ENCODE data around the gene ERCC6. TPM values are rescaled to one million over a fixed set of nuclear protein-coding genes. Genes with fewer than 3 reads are reported as not detected.
A peak's percentile ranks its signal among the peaks of the same experiment; 100 is the strongest.

The ERCC6 gene
- 13.2 TPM for polyA plus RNA-seq
- long read RNA-seq, donor 1 = 0 reads
- long read RNA-seq, donor 2, partial matches to known transcripts = 0 of 2 reads
- long read RNA-seq, donor 2, other reads (novel, unspliced or antisense) = 0 of 2 reads
- long read RNA-seq, donor 3 = 0 reads
- long read RNA-seq, donor 4 = 0 reads
- long read RNA-seq, donor 5 = 0 reads
- long read RNA-seq, donor 6, partial matches to known transcripts = 0 of 4 reads
- long read RNA-seq, donor 6, other reads (novel, unspliced or antisense) = 0 of 4 reads
- long read RNA-seq, donor 7 = 0 reads
- long read RNA-seq, donor 8, partial matches to known transcripts = 0 of 3 reads
- long read RNA-seq, donor 8, other reads (novel, unspliced or antisense) = 0 of 3 reads
- long read RNA-seq, donor 9, partial matches to known transcripts = 0 of 1 reads
- long read RNA-seq, donor 9, other reads (novel, unspliced or antisense) = 0 of 1 reads
- long read RNA-seq, donor 10, partial matches to known transcripts = 0 of 3 reads
- long read RNA-seq, donor 10, other reads (novel, unspliced or antisense) = 0 of 3 reads
- long read RNA-seq, donor 11, partial matches to known transcripts = 0 of 3 reads
- long read RNA-seq, donor 11, other reads (novel, unspliced or antisense) = 0 of 3 reads

GRCh38 chr10:49538381-49539319 lies at the start of gene ERCC6:
Gene ERCC6 (minus strand): TSS chr10:49539121.
- H3K4me1 ChIP-seq (ENCODE audit: control insufficient read depth, insufficient read depth, low read length) = no peaks in the 10 kb centered on the region
- peak within 1 kb of the TSS; percentile 66 for H3K27ac ChIP-seq (ENCODE audit: low read length)
- H3K4me3 ChIP-seq (ENCODE audit: low read length) = peak within 1 kb of the TSS; percentile 80
- no peaks in the 10 kb centered on the region for H3K9me3 ChIP-seq (ENCODE audit: control insufficient read depth, low read depth, low read length)
- WGBS (ENCODE audit: insufficient coverage, low lambda C conversion rate) = no CpG with 5 or more reads among the region's 75 CpGs
- DNase-seq = peak; percentile 98
- peaks cover 7% of the 10 kb centered on the region for H3K27me3 ChIP-seq (ENCODE audit: control insufficient read depth, insufficient read depth, low read length)
- peaks cover 4% of the 10 kb centered on the region for H3K36me3 ChIP-seq (ENCODE audit: control insufficient read depth, insufficient read depth, low read length)

GRCh38 chr10:49587981-49588380 lies 49.1 kb upstream of the ERCC6 start:
- 86% methylated on average over 1 of the region's 4 CpGs for WGBS (ENCODE audit: insufficient coverage, low lambda C conversion rate)
- no peak overlapping the region for H3K4me3 ChIP-seq (ENCODE audit: low read length)
- H3K9me3 ChIP-seq (ENCODE audit: control insufficient read depth, low read depth, low read length) = no peaks in the 10 kb centered on the region
- H3K27ac ChIP-seq (ENCODE audit: low read length) = no peak overlapping the region
- no peaks in the 10 kb centered on the region for H3K36me3 ChIP-seq (ENCODE audit: control insufficient read depth, insufficient read depth, low read length)
- no peak for DNase-seq
- no peaks in the 10 kb centered on the region for H3K4me1 ChIP-seq (ENCODE audit: control insufficient read depth, insufficient read depth, low read length)
- peaks cover 6% of the 10 kb centered on the region for H3K27me3 ChIP-seq (ENCODE audit: control insufficient read depth, insufficient read depth, low read length)

DNA sequence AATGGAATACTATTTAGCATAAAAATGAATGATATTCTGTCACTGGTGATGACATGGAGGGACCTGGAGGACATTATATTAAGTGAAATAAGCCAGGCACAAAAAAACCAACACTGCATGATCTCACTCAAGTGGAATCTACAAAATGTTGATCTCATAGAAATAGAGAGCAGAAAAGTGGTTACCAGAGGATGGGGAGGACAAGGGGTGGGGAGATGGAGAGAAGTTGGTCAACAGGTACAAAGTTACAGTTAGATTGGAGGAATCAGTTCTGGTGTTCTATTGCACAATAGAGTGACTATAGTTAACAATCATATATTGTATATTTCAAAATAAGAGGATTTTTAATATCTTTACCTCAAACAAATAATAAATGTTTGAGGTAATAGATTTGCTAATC lies 46.5 kb upstream of the ERCC6 start:
- DNase-seq = no peak
- Histone ChIP-seq H3K9me3 (ENCODE audit: control insufficient read depth, low read depth, low read length) (no peaks in the 10 kb centered on the region), H3K36me3 (ENCODE audit: control insufficient read depth, insufficient read depth, low read length) (no peaks in the 10 kb centered on the region), H3K4me1 (ENCODE audit: control insufficient read depth, insufficient read depth, low read length) (no peaks in the 10 kb centered on the region), H3K27me3 (ENCODE audit: control insufficient read depth, insufficient read depth, low read length) (peaks cover 4% of the 10 kb centered on the region), H3K27ac (ENCODE audit: low read length) (no peak overlapping the region), H3K4me3 (ENCODE audit: low read length) (no peak overlapping the region)

- Histone ChIP-seq H3K36me3 (ENCODE audit: control insufficient read depth, insufficient read depth, low read length) (no peaks in the 10 kb centered on the region), H3K4me3 (ENCODE audit: low read length) (no peak overlapping the region), H3K4me1 (ENCODE audit: control insufficient read depth, insufficient read depth, low read length) (no peaks in the 10 kb centered on the region), H3K9me3 (ENCODE audit: control insufficient read depth, low read depth, low read length) (no peaks in the 10 kb centered on the region), H3K27me3 (ENCODE audit: control insufficient read depth, insufficient read depth, low read length) (no peaks in the 10 kb centered on the region), H3K27ac (ENCODE audit: low read length) (no peak overlapping the region)
- WGBS (ENCODE audit: insufficient coverage, low lambda C conversion rate) = no CpG with 5 or more reads among the region's 2 CpGs
- DNase-seq = no peak
Measured at GRCh38 chr10:49579621-49580020, 40.7 kb upstream of the ERCC6 start.

GRCh38 chr10:49578392-49578791 lies 39.5 kb upstream of the ERCC6 start:
- H3K4me3 ChIP-seq (ENCODE audit: low read length) = no peak overlapping the region
- H3K36me3 ChIP-seq (ENCODE audit: control insufficient read depth, insufficient read depth, low read length) = no peaks in the 10 kb centered on the region
- H3K27me3 ChIP-seq (ENCODE audit: control insufficient read depth, insufficient read depth, low read length) = no peaks in the 10 kb centered on the region
- H3K9me3 ChIP-seq (ENCODE audit: control insufficient read depth, low read depth, low read length) = no peaks in the 10 kb centered on the region
- DNase-seq = no peak
- no peaks in the 10 kb centered on the region for H3K4me1 ChIP-seq (ENCODE audit: control insufficient read depth, insufficient read depth, low read length)
- no CpG with 5 or more reads among the region's 3 CpGs for WGBS (ENCODE audit: insufficient coverage, low lambda C conversion rate)
- no peak overlapping the region for H3K27ac ChIP-seq (ENCODE audit: low read length)

GRCh38 chr10:49577182-49577925 lies 38.4 kb upstream of the ERCC6 start:
- no peaks in the 10 kb centered on the region for H3K36me3 ChIP-seq (ENCODE audit: control insufficient read depth, insufficient read depth, low read length)
- peaks cover 3% of the 10 kb centered on the region for H3K27me3 ChIP-seq (ENCODE audit: control insufficient read depth, insufficient read depth, low read length)
- WGBS (ENCODE audit: insufficient coverage, low lambda C conversion rate) = no CpG with 5 or more reads among the region's 2 CpGs
- H3K4me3 ChIP-seq (ENCODE audit: low read length) = no peak overlapping the region
- no peaks in the 10 kb centered on the region for H3K4me1 ChIP-seq (ENCODE audit: control insufficient read depth, insufficient read depth, low read length)
- H3K27ac ChIP-seq (ENCODE audit: low read length) = no peak overlapping the region
- no peaks in the 10 kb centered on the region for H3K9me3 ChIP-seq (ENCODE audit: control insufficient read depth, low read depth, low read length)
- no peak for DNase-seq

DNA sequence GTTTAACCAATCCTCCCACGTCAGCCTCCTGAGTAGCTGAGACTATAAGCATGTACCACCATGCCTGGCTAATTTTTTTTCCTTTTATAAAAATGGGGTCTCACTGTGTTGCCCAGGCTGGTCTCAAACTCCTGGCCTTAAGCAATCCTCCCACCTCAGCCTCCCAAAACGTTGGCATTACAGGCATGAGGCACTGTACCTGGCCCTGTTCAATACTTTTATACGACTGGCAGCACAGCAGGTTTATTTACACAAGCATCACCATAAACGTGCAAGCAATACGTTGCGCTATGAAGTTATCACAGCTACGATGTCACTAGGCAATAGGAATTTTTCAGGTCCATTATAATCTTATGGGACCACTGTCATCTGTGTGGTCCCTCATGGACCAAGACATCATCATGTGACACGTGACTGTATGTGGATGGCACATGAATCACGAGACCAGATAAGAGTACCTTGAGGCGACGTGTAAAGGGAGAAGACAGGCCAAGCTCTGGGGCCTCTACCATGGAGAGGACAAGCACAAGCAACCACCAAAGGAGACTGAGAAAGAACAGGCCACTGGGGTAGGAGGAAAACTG lies 36.7 kb upstream of the ERCC6 start:
- Histone ChIP-seq H3K9me3 (ENCODE audit: control insufficient read depth, low read depth, low read length) (no peaks in the 10 kb centered on the region), H3K4me1 (ENCODE audit: control insufficient read depth, insufficient read depth, low read length) (no peaks in the 10 kb centered on the region), H3K27ac (ENCODE audit: low read length) (no peak overlapping the region), H3K4me3 (ENCODE audit: low read length) (no peak overlapping the region), H3K36me3 (ENCODE audit: control insufficient read depth, insufficient read depth, low read length) (no peaks in the 10 kb centered on the region), H3K27me3 (ENCODE audit: control insufficient read depth, insufficient read depth, low read length) (peaks cover 4% of the 10 kb centered on the region)
- 100% methylated on average over 1 of the region's 11 CpGs for WGBS (ENCODE audit: insufficient coverage, low lambda C conversion rate)
- DNase-seq = no peak

- Histone ChIP-seq H3K4me3 (ENCODE audit: low read length) (no peak overlapping the region), H3K27ac (ENCODE audit: low read length) (no peak overlapping the region), H3K4me1 (ENCODE audit: control insufficient read depth, insufficient read depth, low read length) (no peaks in the 10 kb centered on the region), H3K27me3 (ENCODE audit: control insufficient read depth, insufficient read depth, low read length) (peaks cover 9% of the 10 kb centered on the region), H3K9me3 (ENCODE audit: control insufficient read depth, low read depth, low read length) (no peaks in the 10 kb centered on the region), H3K36me3 (ENCODE audit: control insufficient read depth, insufficient read depth, low read length) (no peaks in the 10 kb centered on the region)
- 100% methylated on average over 1 of the region's 9 CpGs for WGBS (ENCODE audit: insufficient coverage, low lambda C conversion rate)
- DNase-seq = no peak
Measured at GRCh38 chr10:49572594-49573114, 33.7 kb upstream of the ERCC6 start.

DNA sequence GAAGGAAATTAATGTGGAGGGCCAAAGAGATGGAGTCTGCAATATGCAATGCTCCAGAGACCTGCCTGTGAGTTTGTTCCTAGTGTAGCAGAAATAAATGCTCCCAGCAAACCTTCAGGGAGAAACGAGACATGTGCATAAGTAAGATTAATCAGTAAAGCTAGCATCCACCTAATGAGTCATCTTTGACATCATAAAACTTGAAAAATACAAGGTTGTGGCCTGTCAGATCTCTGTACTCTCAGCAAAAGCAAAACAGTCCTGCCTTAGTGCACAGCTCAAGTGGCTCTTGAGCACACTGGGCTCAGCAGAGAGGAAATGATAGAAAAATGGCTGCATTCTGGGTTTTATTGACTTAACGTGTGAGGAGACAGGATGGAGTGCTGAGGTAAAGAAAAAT lies 32.5 kb upstream of the ERCC6 start:
- Histone ChIP-seq H3K4me1 (ENCODE audit: control insufficient read depth, insufficient read depth, low read length) (no peaks in the 10 kb centered on the region), H3K4me3 (ENCODE audit: low read length) (no peak overlapping the region), H3K27ac (ENCODE audit: low read length) (no peak overlapping the region), H3K36me3 (ENCODE audit: control insufficient read depth, insufficient read depth, low read length) (no peaks in the 10 kb centered on the region), H3K9me3 (ENCODE audit: control insufficient read depth, low read depth, low read length) (no peaks in the 10 kb centered on the region), H3K27me3 (ENCODE audit: control insufficient read depth, insufficient read depth, low read length) (peaks cover 9% of the 10 kb centered on the region)
- no CpG with 5 or more reads among the region's 2 CpGs for WGBS (ENCODE audit: insufficient coverage, low lambda C conversion rate)
- DNase-seq = no peak

All from large intestine (tissue), 12 donors.